Erythroblast (primary cell): ENCODE results near the gene COL5A1.

ENCODE experiments used
- GATA1 ChIP-seq: IDR thresholded peaks from 2 replicates; pipeline ENCODE4 v1.6.1; 2011; ENCODE audit warnings: low read depth, mild to moderate bottlenecking, control low read depth, low read length, moderate library complexity
- POLR2A ChIP-seq: IDR thresholded peaks from 2 replicates; pipeline ENCODE4 v1.6.1; 2011; ENCODE audit warnings: mild to moderate bottlenecking, low read length

DNA sequence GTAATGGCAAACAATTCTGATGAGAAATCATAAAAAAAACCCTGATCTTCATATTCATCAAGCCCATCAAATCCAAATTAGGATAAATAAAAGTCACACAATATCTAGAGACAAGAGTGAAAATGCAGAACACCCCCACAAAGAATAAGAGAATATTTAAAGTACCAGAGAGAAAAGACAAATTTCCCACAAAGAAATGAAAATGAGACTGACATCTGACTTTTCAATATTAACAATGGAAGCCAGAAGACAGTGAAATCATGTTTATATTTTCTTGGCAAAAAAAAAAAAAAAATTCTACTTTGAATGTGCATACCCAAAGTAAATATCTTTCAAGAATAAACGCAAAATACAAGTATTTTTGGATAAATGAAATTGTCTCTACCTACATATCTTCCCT, 28.9 kb upstream of the COL5A1 start:
- TF ChIP-seq POLR2A (no peak), GATA1 (no peak)
